Astrocyte (in vitro differentiated cells and primary cell): ENCODE data around the gene API5. TPM values are rescaled to one million over a fixed set of nuclear protein-coding genes. Genes with fewer than 3 reads are reported as not detected.

Experiments
- DNase-seq: peaks from one replicate; pipeline ENCODE4 v3.0.0-alpha.2; 2010; ENCODE audit warnings: low read depth
- FAIRE-seq: peaks from 2 replicates; lab custom pipeline; 2011; peaks lifted over from hg19 to GRCh38; lab: Jason Lieb, UNC
- H2AFZ ChIP-seq: 2 replicates; pipeline ENCODE4 v1.6.0; 2012; ENCODE audit warnings: low read depth, low read length, inconsistent platforms
- H3K27ac ChIP-seq: 2 replicates; pipeline ENCODE4 v1.5.1; 2011; ENCODE audit warnings: low read depth, low read length, inconsistent platforms
- H3K27me3 ChIP-seq: 2 replicates; pipeline ENCODE4 v1.6.0; 2011; ENCODE audit warnings: low read length, inconsistent platforms; ENCODE audit not compliant: insufficient read depth
- H3K36me3 ChIP-seq: 2 replicates; pipeline ENCODE4 v1.5.1; 2011; ENCODE audit warnings: low read length, inconsistent platforms; ENCODE audit not compliant: insufficient read depth
- H3K4me1 ChIP-seq: 2 replicates; pipeline ENCODE4 v1.5.1; 2011; ENCODE audit warnings: low read length, inconsistent platforms; ENCODE audit not compliant: insufficient read depth
- H3K4me2 ChIP-seq: 2 replicates; pipeline ENCODE4 v1.6.0; 2012; ENCODE audit warnings: low read length, inconsistent platforms
- H3K4me3 ChIP-seq: 2 replicates; pipeline ENCODE4 v1.5.1; 2011; ENCODE audit warnings: low read depth, mild to moderate bottlenecking, low read length, inconsistent platforms; ENCODE audit not compliant: insufficient read depth
- H3K79me2 ChIP-seq: 2 replicates; pipeline ENCODE4 v1.6.0; 2012; ENCODE audit warnings: mild to moderate bottlenecking, low read length, inconsistent platforms; ENCODE audit not compliant: insufficient read depth
- H3K9ac ChIP-seq: 2 replicates; pipeline ENCODE4 v1.6.0; 2012; ENCODE audit warnings: mild to moderate bottlenecking, low read length, inconsistent platforms
- H3K9me3 ChIP-seq: 2 replicates; pipeline ENCODE4 v1.5.1; 2012; ENCODE audit warnings: low read depth, mild to moderate bottlenecking, low read length, inconsistent platforms; ENCODE audit not compliant: insufficient read depth
- H4K20me1 ChIP-seq: 2 replicates; pipeline ENCODE4 v1.6.0; 2012; ENCODE audit warnings: low read length, inconsistent platforms; ENCODE audit not compliant: insufficient read depth
- H3K27ac Mint-ChIP-seq: one replicate; pipeline ENCODE4 v1.8.0; 2021; ENCODE audit warnings: mild to moderate bottlenecking, mixed read lengths; ENCODE audit not compliant: unreplicated experiment
- H3K27me3 Mint-ChIP-seq: one replicate; pipeline ENCODE4 v1.8.0; 2021; ENCODE audit warnings: low read depth, mixed read lengths; ENCODE audit not compliant: unreplicated experiment
- H3K36me3 Mint-ChIP-seq: one replicate; pipeline ENCODE4 v1.8.0; 2021; ENCODE audit warnings: low read depth, mixed read lengths; ENCODE audit not compliant: unreplicated experiment
- H3K4me1 Mint-ChIP-seq: one replicate; pipeline ENCODE4 v1.8.0; 2021; ENCODE audit warnings: low read depth, mixed read lengths; ENCODE audit not compliant: unreplicated experiment
- H3K4me3 Mint-ChIP-seq: one replicate; pipeline ENCODE4 v1.8.0; 2021; ENCODE audit warnings: mild to moderate bottlenecking, moderate library complexity, mixed read lengths; ENCODE audit not compliant: unreplicated experiment
- H3K9me3 Mint-ChIP-seq: one replicate; pipeline ENCODE4 v1.8.0; 2021; ENCODE audit warnings: mild to moderate bottlenecking, mixed read lengths; ENCODE audit not compliant: unreplicated experiment
- CTCF ChIP-seq: IDR thresholded peaks from 2 replicates; pipeline ENCODE4 v1.5.1; 2011; ENCODE audit warnings: low read depth, mild to moderate bottlenecking, inconsistent platforms, low read length, moderate library complexity; ENCODE audit not compliant: insufficient read depth
- EZH2 ChIP-seq: IDR thresholded peaks from 2 replicates; pipeline ENCODE4 v1.6.1; 2012; ENCODE audit warnings: mild to moderate bottlenecking, low read length, inconsistent platforms; ENCODE audit not compliant: insufficient read depth
- total RNA-seq: library from RNA; stranded (reverse); gene quantifications from 2 replicates; pipeline ENCODE4 v1.2.1, GENCODE V29; 2021

The API5 gene
- total RNA-seq, 1 donor from 2014 or later: 118 TPM

- Mint-ChIP-seq H3K27me3 (no peaks in the 10 kb centered on the region), H3K9me3 (no peaks in the 10 kb centered on the region), H3K27ac (no peak overlapping the region), H3K4me3 (no peak overlapping the region), H3K36me3 (no peaks in the 10 kb centered on the region), H3K4me1 (peaks cover 33% of the 10 kb centered on the region)
- H2AFZ ChIP-seq: no peak overlapping the region
- H3K36me3 ChIP-seq: peaks cover 4% of the 10 kb centered on the region
- FAIRE-seq (no peak), DNase-seq (peak; percentile 1)
- TF ChIP-seq EZH2 (no peak), CTCF (no peak)
- H3K4me1 ChIP-seq: peaks cover 5% of the 10 kb centered on the region
- no peak overlapping the region for H3K27ac ChIP-seq
- H3K4me2 ChIP-seq: peak overlapping the region; percentile 40
- H3K4me3 ChIP-seq: no peak overlapping the region
- H3K9me3 ChIP-seq: no peaks in the 10 kb centered on the region
- no peak overlapping the region for H3K9ac ChIP-seq
- H3K27me3 ChIP-seq: no peaks in the 10 kb centered on the region
- peaks cover 78% of the 10 kb centered on the region for H4K20me1 ChIP-seq
- H3K79me2 ChIP-seq: peaks cover 74% of the 10 kb centered on the region
These were observed 4.2 kb downstream of the API5 start for GRCh38 chr11:43315966-43316365.

- Mint-ChIP-seq H3K4me1 (peaks cover 33% of the 10 kb centered on the region), H3K4me3 (no peak overlapping the region), H3K27ac (peak overlapping the region; percentile 69), H3K36me3 (no peaks in the 10 kb centered on the region), H3K9me3 (no peaks in the 10 kb centered on the region), H3K27me3 (no peaks in the 10 kb centered on the region)
- Histone ChIP-seq H4K20me1 (peaks cover 78% of the 10 kb centered on the region), H3K9ac (no peak overlapping the region), H3K27me3 (no peaks in the 10 kb centered on the region), H3K4me2 (peak overlapping the region; percentile 40), H3K27ac (no peak overlapping the region), H3K36me3 (peaks cover 4% of the 10 kb centered on the region), H3K4me1 (peaks cover 5% of the 10 kb centered on the region), H3K9me3 (no peaks in the 10 kb centered on the region), H3K79me2 (peaks cover 74% of the 10 kb centered on the region), H3K4me3 (no peak overlapping the region), H2AFZ (no peak overlapping the region)
- no peak for FAIRE-seq
- TF ChIP-seq EZH2 (no peak), CTCF (no peak)
- peak; percentile 76 for DNase-seq
These were observed 4.7 kb downstream of the API5 start for GRCh38 chr11:43316451-43316850.

- peaks cover 12% of the 10 kb centered on the region for H3K4me1 Mint-ChIP-seq
- peaks cover 11% of the 10 kb centered on the region for H3K36me3 Mint-ChIP-seq
- peak overlapping the region; percentile 70 for H3K27ac Mint-ChIP-seq
- Histone ChIP-seq H3K27ac (peak overlapping the region; percentile 55), H3K4me2 (no peak overlapping the region), H3K4me3 (no peak overlapping the region), H3K4me1 (peaks cover 4% of the 10 kb centered on the region), H4K20me1 (peaks cover 27% of the 10 kb centered on the region), H3K36me3 (peaks cover 60% of the 10 kb centered on the region), H3K9me3 (no peaks in the 10 kb centered on the region), H2AFZ (no peak overlapping the region), H3K9ac (no peak overlapping the region), H3K27me3 (no peaks in the 10 kb centered on the region), H3K79me2 (no peaks in the 10 kb centered on the region)
- TF ChIP-seq EZH2: no peak
- TF ChIP-seq CTCF: no peak
- peak; percentile 75 for FAIRE-seq
- DNase-seq: peak; percentile 90
- no peak overlapping the region for H3K4me3 Mint-ChIP-seq
- no peaks in the 10 kb centered on the region for H3K27me3 Mint-ChIP-seq
- H3K9me3 Mint-ChIP-seq: no peaks in the 10 kb centered on the region
These were observed 16.2 kb downstream of the API5 start for GRCh38 chr11:43327987-43328386.
